GM12878 (cell line): ENCODE measurements around the gene ALDH1L1. TPM values are rescaled to one million over a fixed set of nuclear protein-coding genes. Genes with fewer than 3 reads are reported as not detected.

Experiments
- ATAC-seq: fragments of 200-7000 bp; cut with Tn5 transposase; 3 replicates; pipeline ENCODE4 v1.9.1; 2020; ENCODE audit warnings: mild to moderate bottlenecking, moderate library complexity
- BruUV-seq: library from RNA; stranded (reverse); fragments of 400-500 nt; replicated peaks from 2 replicates; lab custom pipeline; 2021; lab: Mats Ljungman, UMichigan
- CTCF ChIA-PET: fragments of 300-600 bp; sonication (Branson Sonifier 250); formaldehyde crosslinking; extraction: SDS; loops from one replicate; lab custom pipeline; 2021; ENCODE audit warnings: inconsistent platforms; lab: Yijun Ruan, JAX
- POLR2A ChIA-PET: fragments of 350-600 bp; formaldehyde crosslinking; extraction: SDS; loops from one replicate; lab custom pipeline; 2021; ENCODE audit warnings: inconsistent platforms; lab: Charles Lee
- RAD21 ChIA-PET: fragments of 300-600 bp; sonication (Branson Sonifier 250); formaldehyde crosslinking; loops from one replicate; lab custom pipeline; 2023; ENCODE audit warnings: antibody characterized with exemption; ENCODE audit not compliant: unreplicated experiment; lab: Charles Lee
- SMC1A ChIA-PET: fragments of 300-600 bp; sonication (Branson Sonifier 250); formaldehyde crosslinking; loops from one replicate; lab custom pipeline; 2023; ENCODE audit not compliant: unreplicated experiment, uncharacterized antibody; lab: Charles Lee
- DNase-seq: peaks from one replicate; pipeline ENCODE4 v3.0.0-alpha.2; 2011; ENCODE audit warnings: low read depth, low spot score
- FAIRE-seq: peaks from 3 replicates; lab custom pipeline; 2011; peaks lifted over from hg19 to GRCh38; lab: Jason Lieb, UNC
- H2AFZ ChIP-seq: 2 replicates; pipeline ENCODE4 v1.6.0; 2011; ENCODE audit warnings: low read depth, low read length, control low read depth; ENCODE audit not compliant: control insufficient read depth
- H3K27ac ChIP-seq: 2 replicates; pipeline ENCODE4 v1.5.1; 2011; ENCODE audit warnings: control low read depth; ENCODE audit not compliant: control insufficient read depth, insufficient read depth
- H3K27me3 ChIP-seq, 2 experiments: replicated peaks in 1 of 2; 2 replicates each; pipeline versions ENCODE4 v1.6.0 to v1.6.1; 2011; ENCODE audit warnings: low read length in 1 of 2; ENCODE audit not compliant: control insufficient read depth in 2 of 2, insufficient read depth in 2 of 2
- H3K36me3 ChIP-seq, 2 experiments: 2 replicates each; pipeline ENCODE4 v1.5.1; 2011; ENCODE audit warnings: low read length in 1 of 2; ENCODE audit not compliant: control insufficient read depth in 2 of 2, insufficient read depth in 2 of 2
- H3K4me1 ChIP-seq: 2 replicates; pipeline ENCODE4 v1.6.1; 2011; ENCODE audit warnings: mild to moderate bottlenecking, low read length, moderate library complexity, mixed read lengths; ENCODE audit not compliant: control insufficient read depth, insufficient read depth
- H3K4me2 ChIP-seq: 2 replicates; pipeline ENCODE4 v1.6.0; 2011; ENCODE audit warnings: control low read depth; ENCODE audit not compliant: control insufficient read depth, insufficient read depth
- H3K4me3 ChIP-seq: fragments of 200-600 bp; sonication (generic); 2 replicates; pipeline ENCODE4 v1.5.1; 2016
- H3K79me2 ChIP-seq: 2 replicates; pipeline ENCODE4 v1.6.0; 2011; ENCODE audit warnings: low read length; ENCODE audit not compliant: control insufficient read depth, insufficient read depth
- H3K9ac ChIP-seq: 2 replicates; pipeline ENCODE4 v1.8.0; 2011; ENCODE audit warnings: low read length, control low read depth, mixed read lengths; ENCODE audit not compliant: control insufficient read depth, insufficient read depth
- H3K9me3 ChIP-seq: replicated peaks from 3 replicates; pipeline ENCODE4 v1.5.1; 2011; ENCODE audit warnings: mild to moderate bottlenecking, low read length; ENCODE audit not compliant: control insufficient read depth, insufficient read depth
- H4K20me1 ChIP-seq: 2 replicates; pipeline ENCODE4 v1.6.0; 2011; ENCODE audit not compliant: control insufficient read depth, insufficient read depth
- BCL3 ChIP-seq: IDR thresholded peaks from 2 replicates; pipeline ENCODE4 v1.6.1; 2011; ENCODE audit warnings: borderline replicate concordance, low read depth, mild to moderate bottlenecking, moderate library complexity, low read length; ENCODE audit not compliant: insufficient read depth, poor library complexity, severe bottlenecking
- CREB1 ChIP-seq: IDR thresholded peaks from 2 replicates; pipeline ENCODE4 v1.6.1; 2012; ENCODE audit warnings: low read depth, mild to moderate bottlenecking, inconsistent platforms
- DPF2 ChIP-seq: fragments of 450-650 bp; IDR thresholded peaks from 2 replicates; pipeline ENCODE4 v1.6.1; 2017; ENCODE audit warnings: mild to moderate bottlenecking
- NR2C1 ChIP-seq: fragments of 450-650 bp; IDR thresholded peaks from 2 replicates; pipeline ENCODE4 v1.6.1; 2017; ENCODE audit warnings: antibody characterized with exemption, mild to moderate bottlenecking, moderate library complexity
- REST ChIP-seq: IDR thresholded peaks from 2 replicates; pipeline ENCODE4 v1.6.1; 2012; ENCODE audit warnings: mild to moderate bottlenecking, low read depth, low read length
- SUPT20H ChIP-seq: IDR thresholded peaks from 2 replicates; pipeline ENCODE4 v1.6.1; 2011; ENCODE audit warnings: low read depth, mild to moderate bottlenecking, low read length, moderate library complexity, borderline replicate concordance; ENCODE audit not compliant: control insufficient read depth
- WGBS: methylation state at CpG from one replicate; pipeline ENCODE4 v1.1.6; 2016; ENCODE audit warnings: low lambda C conversion rate; ENCODE audit not compliant: insufficient replicate concordance, insufficient coverage; ENCODE audit errors: missing lambda C conversion rate; 5-methylcytosine and 5-hydroxymethylcytosine counted together
- in situ Hi-C: fragments of 300-500 bp; cut with MboI; formaldehyde crosslinking; loops from 9 replicates; pipeline ENCODE4 v1.14.3; 2018; ENCODE audit warnings: mixed read lengths
- intact Hi-C: fragments of 100-400 bp; cut with micrococcal nuclease; formaldehyde crosslinking; loops from one replicate; pipeline ENCODE4 v1.14.2; 2022; ENCODE audit not compliant: unreplicated experiment
- polyA plus RNA-seq, 11 experiments: library from polyadenylated mRNA; depleted of rRNA in 4 of 11; unstranded in 6 of 11; stranded (reverse) in 5 of 11; fragments of >200 nt; fragmentation: Nextera tagmentation in 4 of 11; fragmentation: Illumina TruSeq in 1 of 11; extraction: Ambion mirVana in 4 of 11; extraction: Trizol in 1 of 11; gene quantifications; 1 replicate in 1 of 11; 2 replicates in 10 of 11; pipeline versions ENCODE4 v1.2.1 to v1.2.3, GENCODE V29; 2011 to 2016; ENCODE audit warnings: inconsistent platforms in 2 of 11, missing spikeins in 2 of 11, low read depth in 1 of 11
- total RNA-seq, 4 experiments: library from RNA; depleted of rRNA in 3 of 4; stranded (reverse); fragments of >200 nt in 3 of 4; fragmentation: Illumina TruSeq in 1 of 4; extraction: Trizol in 1 of 4; gene quantifications; 2 replicates each; pipeline versions ENCODE4 v1.2.1 to v1.2.3, GENCODE V29; 2013 to 2021

ALDH1L1 gene
- total and polyA plus RNA-seq, 10 of the 15 experiments (the other 5 are each of a cell fraction or from before 2014, with no cell fraction given) = 0.04 to 18.2 (median 0.45) TPM

DNA sequence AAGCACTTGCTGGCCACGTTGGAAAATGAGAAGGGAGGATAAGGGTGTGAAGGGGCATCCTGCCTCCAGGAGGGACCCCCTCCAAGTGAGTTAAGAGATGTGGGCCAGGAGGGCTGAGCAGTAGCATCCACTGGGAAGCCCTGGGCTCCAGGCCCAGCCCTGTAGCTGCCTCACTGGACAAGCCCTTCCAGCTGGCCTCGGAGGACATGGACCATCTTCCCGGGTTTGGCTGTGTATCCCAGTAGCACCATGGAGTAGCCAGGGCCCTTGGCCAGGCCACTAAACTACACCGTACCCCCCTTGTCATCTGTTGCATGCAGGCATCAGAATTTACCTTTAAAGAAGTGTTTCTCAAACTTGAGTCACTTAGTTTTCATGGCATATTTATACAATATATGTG, 29.4 kb upstream of the ALDH1L1 start:
- 13% methylated on average over 4 of the region's 4 CpGs for WGBS
- intact Hi-C loops = no loop called here
- POLR2A ChIA-PET = no interaction called here
- DNase-seq = no peak
- H4K20me1 ChIP-seq = no peaks in the 10 kb centered on the region
- TF ChIP-seq CREB1 (no peak), BCL3 (no peak), SUPT20H (no peak), REST (no peak), DPF2 (no peak), NR2C1 (no peak)
- TF ChIP-seq, all 136 proteins: peak for 0
- no TSS peak for BruUV-seq
- Histone ChIP-seq H2AFZ (no peak overlapping the region), H3K4me1 (no peaks in the 10 kb centered on the region), H3K4me2 (no peak overlapping the region), H3K4me3 (no peak overlapping the region), H3K27me3 (peaks cover 8 to 16% of the 10 kb centered on the region in 2 experiments), H3K79me2 (no peaks in the 10 kb centered on the region), H3K27ac (no peak overlapping the region), H3K9me3 (no peaks in the 10 kb centered on the region), H3K9ac (no peak overlapping the region), H3K36me3 (no peaks in the 10 kb centered on the region)
- FAIRE-seq (no peak), ATAC-seq (no peak)
- ChIA-PET RAD21 (no interaction called here), CTCF (interaction anchor here (3.6 kb wide), 1 partner anchor 11 kb away, joined by 20 read pairs; no protein-coding TSS in a partner anchor), SMC1A (no interaction called here)
- in situ Hi-C loops = no loop called here
